Coronary artery (tissue), 2 donors: ENCODE measurements around the gene TMEFF2.

Experiments used
- DNase-seq: peaks from one replicate; pipeline ENCODE4 v3.0.0-alpha.2; 2017; ENCODE audit warnings: low spot score
- H3K27ac ChIP-seq, 2 donors: fragments of 200-600 bp; sonication (generic); one replicate each; pipeline ENCODE4 v1.5.1; 2016 to 2019
- H3K4me3 ChIP-seq: fragments of 200-600 bp; sonication (generic); 2 replicates; pipeline ENCODE4 v1.5.1; 2016; ENCODE audit warnings: mild to moderate bottlenecking, moderate library complexity
- CTCF ChIP-seq: fragments of 200-600 bp; sonication (generic); IDR thresholded peaks from one replicate; pipeline ENCODE4 v1.5.1; 2019; ENCODE audit warnings: antibody characterized with exemption

Gene TMEFF2

GRCh38 chr2:191933307-191934105 lies 261.2 kb downstream of the TMEFF2 start:
- DNase-seq, result no peak
- TF ChIP-seq CTCF, result no peak
- no peak overlapping the region for H3K27ac ChIP-seq
- no peak overlapping the region for H3K4me3 ChIP-seq

- no peak for TF ChIP-seq CTCF
- no peak for DNase-seq
- no peak overlapping the region for H3K27ac ChIP-seq
- H3K4me3 ChIP-seq, result no peak overlapping the region
These were observed 262.4 kb downstream of the TMEFF2 start for GRCh38 chr2:191932286-191932685.

GRCh38 chr2:191931329-191931728 lies 263.4 kb downstream of the TMEFF2 start:
- no peak overlapping the region for H3K4me3 ChIP-seq
- DNase-seq, result no peak
- no peak for TF ChIP-seq CTCF

DNA sequence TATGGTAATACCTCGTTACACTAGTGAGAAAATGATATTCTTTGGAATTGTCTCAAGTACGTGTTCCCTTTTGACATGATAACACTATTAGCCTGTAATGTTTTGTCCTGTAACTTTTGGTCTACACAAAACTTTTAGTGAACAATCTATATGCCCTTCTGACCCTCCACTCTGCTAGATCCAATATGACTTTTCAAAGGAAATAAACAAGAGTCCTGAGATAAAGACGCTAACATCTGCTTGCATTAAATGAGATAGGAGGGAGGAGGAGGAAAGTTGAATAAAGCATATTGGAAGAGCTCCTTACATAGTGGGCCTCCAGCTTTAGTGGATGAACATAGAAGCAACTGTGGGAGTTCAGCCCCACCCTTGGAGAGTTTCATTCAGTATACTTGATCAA lies 264.5 kb downstream of the TMEFF2 start:
- DNase-seq, result no peak
- TF ChIP-seq CTCF, result no peak
- H3K4me3 ChIP-seq, result no peak overlapping the region
- H3K27ac ChIP-seq, result no peak overlapping the region

More at GRCh38 chr2:191931329-191931728, 263.4 kb downstream of the TMEFF2 start:
- H3K27ac ChIP-seq, result no peak overlapping the region

- H3K4me3 ChIP-seq, result no peak overlapping the region
- no peak overlapping the region for H3K27ac ChIP-seq
- no peak for DNase-seq
- TF ChIP-seq CTCF, result no peak
These were observed 265.4 kb downstream of the TMEFF2 start for GRCh38 chr2:191929288-191929687.

GRCh38 chr2:191927991-191928390 lies 266.7 kb downstream of the TMEFF2 start:
- DNase-seq, result no peak
- no peak overlapping the region for H3K27ac ChIP-seq
- TF ChIP-seq CTCF, result no peak
- H3K4me3 ChIP-seq, result no peak overlapping the region

- DNase-seq, result no peak
- no peak overlapping the region for H3K27ac ChIP-seq
- TF ChIP-seq CTCF, result no peak
- no peak overlapping the region for H3K4me3 ChIP-seq
These were observed 267.3 kb downstream of the TMEFF2 start for GRCh38 chr2:191927319-191927867.
